ENCODE results near the gene TIMP4.

Gene TIMP4

DNA sequence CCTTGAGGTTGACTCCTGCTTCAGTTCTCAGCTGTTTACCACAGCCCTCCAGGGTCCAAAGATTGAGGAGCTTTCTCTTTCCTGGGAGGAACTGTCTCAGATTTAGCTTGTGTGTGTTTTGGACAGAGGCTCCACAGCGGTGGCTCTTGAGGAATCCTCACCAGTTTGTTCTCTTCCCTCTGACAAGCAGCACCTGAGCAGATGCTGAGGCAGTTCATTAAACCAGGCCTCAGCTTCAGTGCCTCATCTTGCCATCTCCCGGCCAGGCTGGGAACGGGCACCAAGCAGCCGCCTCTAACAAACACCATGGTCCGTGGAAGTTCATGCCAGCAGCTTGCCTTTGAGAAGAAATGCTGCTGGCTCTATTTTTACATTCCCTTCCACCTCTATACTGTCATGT lies 25.8 kb upstream of the TIMP4 start:
- DNase-seq = no peak

DNA sequence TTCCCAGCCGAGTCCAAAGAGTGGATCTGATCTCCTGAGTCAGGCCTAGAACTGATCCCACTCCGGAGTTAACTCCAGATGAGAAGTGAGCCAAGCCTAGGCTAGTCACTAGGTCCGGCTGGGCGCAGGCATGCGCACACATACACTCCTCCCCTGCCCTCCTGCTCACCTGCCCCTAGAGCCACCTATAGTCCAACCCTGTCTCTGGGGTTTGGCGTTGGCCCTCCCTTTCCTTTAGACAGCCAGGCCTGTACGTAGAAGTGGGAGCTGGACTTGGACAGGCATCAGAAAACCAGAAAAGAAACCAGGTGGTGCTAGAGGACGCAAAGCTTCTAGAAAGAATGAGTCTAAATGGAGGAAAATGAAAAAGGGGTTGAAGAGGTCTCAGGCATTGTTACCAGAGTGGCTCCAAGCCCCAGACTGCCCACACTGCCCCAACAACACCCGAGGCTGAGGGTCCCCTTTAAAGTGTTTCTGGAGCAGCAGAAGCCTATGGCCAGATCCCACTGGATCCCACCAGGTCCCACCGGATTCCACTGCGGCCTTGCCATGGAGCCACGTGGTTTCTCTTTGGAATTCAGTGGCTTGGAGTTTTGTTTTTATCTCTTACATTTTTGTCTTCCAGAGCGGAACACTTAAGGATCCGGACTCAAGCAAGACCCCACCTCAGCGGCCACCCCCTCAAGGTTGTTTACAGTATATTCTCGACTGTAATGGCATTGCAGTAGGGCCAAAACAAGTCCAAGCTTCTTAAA lies 24.2 kb upstream of the TIMP4 start:
- DNase-seq = no peak

DNA sequence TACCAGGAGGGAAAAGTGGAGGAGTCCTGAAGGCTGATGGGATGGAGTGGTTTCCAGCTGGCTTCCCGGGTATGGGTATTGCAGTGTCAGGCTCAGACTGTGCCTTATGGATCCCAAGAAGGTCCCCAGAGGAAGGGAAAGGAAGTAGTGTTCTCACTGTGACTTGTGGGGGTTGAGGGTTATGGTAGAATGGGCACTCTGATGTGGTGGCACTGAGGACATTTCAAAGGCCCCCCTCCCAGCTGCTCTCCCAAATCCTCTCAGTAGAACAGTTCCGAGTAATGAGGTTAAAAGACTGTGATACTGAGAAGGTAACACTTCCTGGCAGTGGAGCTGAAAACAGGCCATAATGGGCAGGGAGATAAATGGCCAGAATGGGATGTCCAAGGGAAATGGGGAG lies 23.1 kb upstream of the TIMP4 start:
- no peak for DNase-seq

DNA sequence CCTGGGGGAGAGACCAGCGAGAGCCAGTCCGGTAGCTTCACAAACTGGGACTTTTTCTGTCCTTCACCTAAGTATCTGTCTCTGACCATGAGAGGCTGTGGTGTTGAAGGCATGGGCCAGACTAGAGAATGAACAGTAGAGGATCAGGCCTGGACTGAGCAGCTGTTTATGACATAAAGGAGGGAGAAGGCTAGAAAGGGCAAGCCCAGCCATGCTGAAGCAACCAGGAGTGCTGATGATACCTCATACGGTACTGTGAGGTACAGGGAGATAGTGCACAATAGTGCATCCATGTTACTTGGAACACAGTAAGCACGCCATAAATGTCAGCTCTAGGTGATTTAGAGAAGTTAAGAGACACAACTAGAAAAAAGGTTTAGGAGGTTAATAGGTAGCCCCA lies 22.6 kb upstream of the TIMP4 start:
- DNase-seq = no peak

DNA sequence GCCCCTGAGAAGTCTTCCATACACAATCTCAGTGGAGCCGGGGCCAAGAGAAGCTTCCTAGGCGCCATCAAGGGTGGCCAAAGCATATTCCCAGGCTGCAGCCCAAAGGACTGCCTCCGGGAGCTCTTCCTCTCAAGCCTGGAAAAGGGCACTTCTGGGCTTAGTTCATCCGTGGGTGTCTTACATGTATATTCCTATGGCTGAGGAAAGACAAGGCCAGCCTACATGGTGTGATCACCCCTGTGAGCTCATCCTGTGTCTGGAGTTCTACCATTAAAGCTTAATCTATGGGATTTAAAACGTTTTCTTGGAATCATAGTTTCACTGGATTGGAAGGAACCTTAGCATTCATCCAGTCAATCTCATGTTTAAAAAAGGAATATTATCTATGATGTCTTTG lies 21.9 kb upstream of the TIMP4 start:
- DNase-seq = no peak

DNA sequence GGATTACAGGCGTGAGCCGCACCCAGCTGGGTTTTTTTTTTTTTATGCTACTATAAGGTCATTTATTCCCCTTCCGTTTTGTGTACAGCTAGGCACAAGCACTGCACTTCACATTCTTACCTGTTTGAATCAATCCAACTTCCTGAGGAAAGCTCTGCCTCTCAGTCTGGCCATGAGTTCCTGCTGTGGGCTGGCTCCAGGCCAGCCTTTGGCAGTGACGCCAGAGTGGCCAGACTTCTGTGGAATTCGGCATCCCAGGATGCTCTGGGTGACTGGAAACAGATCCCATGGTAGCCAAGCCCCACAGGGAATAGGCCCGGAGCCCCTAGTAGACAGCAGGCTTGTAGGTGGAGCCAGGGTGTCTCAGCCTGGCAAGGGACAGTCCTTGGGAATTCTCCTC lies 21.5 kb upstream of the TIMP4 start:
- DNase-seq = no peak

DNA sequence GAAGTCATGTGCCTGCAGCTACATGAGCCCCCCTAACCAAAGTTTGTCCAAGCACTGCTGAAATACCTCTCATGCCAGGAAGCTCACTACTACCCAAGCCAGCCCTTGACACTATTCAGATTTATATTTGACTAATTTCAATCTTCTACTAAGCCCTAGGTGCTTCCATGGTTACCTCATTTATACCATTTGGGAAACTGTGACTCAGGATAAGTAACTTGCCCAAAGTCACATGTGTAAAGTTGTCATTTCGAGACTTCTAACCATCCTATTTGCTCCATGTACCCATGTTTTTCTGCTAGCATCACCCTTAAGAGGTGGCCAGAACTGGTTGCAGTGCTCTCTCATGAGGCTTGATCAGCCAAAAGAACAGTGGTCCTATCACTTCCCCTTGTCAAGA lies 20.7 kb upstream of the TIMP4 start:
- no peak for DNase-seq

DNA sequence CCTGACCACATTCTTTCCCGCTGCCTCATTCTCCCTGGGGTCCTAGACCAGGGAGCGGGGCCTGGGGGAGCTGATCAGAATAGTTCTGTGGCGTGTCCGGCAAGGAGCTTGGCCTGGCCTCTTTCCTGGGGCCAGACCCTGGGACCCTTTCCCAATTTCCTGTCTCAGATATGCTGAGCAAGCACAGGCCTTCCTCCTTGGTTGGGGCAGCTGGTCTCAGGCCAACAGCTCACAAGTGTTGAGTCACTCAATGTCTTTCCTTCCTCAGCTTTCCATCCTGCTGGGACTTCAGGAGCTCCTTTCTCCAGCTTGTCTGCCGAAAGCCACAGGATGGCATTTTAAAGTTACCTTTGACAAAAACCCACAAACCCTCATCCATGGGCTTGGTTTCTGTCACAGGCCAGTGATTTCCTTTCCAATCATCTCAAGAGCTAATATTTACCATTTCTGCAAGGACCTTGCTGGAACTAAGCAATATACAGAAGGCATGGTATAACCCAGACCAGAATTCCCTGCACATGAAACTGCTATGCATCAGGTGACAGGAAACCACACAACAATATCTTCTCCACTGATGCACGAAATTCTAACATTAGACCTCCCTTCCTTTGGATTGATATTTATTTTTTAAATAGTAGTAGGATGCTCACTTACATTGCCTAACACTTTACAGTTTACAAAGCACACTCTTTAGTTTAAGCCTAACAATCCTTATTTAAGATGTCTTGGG lies 19.5 kb upstream of the TIMP4 start:
- no peak for DNase-seq

DNA sequence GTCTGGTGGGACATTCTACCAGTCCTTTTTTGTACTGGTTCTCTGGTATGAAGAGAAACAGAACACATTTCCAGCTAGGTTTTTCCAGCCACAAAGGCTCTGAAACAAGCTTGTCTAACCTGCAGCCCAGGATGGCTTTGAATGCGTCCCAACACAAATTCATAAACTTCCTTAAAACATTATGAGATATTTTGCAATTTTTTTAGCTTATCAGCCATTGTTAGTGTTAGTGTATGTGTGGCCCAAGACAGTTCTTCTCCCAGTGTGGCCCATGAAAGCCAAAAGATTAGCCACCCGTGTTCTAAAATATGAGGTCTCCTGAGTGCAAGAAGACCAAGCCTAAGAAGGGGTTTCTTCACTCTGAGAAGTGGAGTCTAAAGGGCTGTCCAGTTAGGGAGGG lies 18.4 kb upstream of the TIMP4 start:
- DNase-seq = no peak

DNA sequence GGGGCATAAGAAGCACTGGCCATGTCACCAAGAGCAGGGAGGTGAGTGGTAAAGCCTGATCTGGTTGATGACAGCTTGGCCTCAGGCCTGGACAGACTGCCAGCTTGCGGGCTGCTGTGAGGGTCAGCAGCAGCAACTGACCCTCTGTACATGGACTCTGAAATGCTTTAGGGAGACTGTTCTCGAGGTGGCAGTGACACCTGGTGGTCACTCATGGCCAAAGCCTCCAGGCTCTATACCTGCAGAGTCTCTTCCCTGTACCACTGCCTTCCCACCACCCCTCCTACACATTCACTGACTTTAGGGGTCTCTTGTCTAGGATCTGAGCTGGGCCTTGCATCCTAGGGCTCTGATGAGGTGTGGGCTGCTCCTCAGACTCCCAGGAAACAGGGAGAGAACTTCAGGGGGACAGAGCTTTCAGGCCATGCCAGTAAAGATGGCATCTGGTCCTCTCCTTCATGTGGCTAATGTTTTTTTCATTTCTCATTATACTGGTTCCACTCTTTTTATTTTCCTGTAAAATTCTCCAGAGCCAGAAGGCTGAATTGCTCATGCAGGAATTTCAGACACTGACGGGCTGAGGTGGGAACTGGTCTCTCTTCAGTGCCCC lies 17.2 kb upstream of the TIMP4 start:
- no peak for DNase-seq

DNA sequence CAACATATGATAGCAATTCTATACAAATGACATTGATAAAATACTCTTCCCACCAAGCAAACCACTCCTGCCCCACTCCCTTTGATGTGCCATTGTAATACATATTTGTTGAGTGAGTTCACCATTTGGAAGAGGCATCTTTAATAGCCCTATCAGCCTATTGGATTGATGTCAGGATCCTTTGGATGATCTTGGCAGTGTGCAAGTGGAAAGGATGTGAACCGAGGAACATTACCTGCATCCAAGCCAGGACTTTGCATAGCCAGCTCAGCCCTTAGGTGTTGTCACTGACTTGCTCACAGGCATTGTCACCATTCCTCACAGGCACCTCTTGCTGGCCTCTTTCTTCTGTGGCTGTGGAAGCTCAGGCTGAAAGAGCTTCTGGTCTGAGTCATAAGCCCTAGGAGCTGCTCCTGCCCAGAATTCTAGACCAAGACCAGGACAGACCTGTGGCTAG lies 16.5 kb upstream of the TIMP4 start:
- peak; percentile 35 for DNase-seq

DNA sequence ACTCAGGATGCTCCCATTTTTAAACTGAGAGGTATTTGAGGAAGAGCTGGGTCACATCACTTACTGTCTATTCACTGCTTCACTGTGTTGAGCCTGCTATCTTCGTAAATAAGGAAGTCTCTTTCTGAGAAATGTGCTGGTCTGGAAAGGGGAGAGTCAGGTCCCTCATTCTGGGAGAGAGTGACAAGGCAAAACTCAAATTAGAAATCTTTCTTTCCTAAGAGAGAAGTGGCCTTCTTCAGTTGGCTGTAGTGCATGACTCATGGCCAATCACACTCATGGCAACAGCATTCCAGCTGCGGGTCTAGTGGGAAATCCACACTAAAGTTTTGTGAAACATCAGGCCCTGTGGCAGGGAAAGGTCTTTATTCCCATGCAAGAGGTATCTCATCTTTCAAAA lies 11.5 kb upstream of the TIMP4 start:
- no peak for DNase-seq

DNA sequence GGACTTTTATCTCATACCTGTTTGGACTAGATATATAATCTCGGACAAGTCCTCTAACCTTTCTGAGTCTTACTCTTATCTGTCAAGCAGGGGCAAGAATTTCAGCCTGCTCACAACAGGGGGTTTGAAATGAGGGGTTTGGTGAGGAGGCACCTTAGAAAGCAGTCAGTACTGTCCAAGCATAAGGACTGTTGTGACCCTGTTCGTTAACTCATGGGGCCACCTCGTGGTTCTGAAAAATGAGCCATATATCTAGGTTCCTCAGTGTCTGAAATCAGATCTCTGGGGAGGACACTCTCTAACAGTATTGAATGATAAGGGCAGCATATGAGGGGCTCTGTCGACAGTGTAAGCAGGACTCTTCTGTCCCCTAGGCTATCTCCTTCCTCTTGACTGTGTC lies 7.2 kb upstream of the TIMP4 start:
- no peak for DNase-seq

DNA sequence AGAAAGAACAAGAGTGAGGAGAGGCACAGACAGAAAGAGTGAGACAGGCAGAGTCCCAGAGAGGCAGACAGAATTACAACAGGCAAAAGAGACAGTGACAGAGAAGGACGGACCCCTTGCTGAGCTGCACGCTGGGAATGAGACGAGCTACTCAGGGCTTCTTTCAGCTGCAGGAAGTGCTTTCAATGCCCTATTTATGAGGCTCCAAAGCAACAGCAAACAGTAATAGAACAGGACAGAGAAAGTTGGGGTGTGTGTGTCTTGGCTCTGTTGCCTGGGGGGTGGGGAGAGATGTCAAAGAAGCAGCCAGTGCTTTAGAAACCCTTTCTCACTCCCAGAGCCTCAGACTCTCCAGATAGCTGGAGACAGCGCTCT lies 502 bp upstream of the TIMP4 start:
- DNase-seq = no peak

DNA sequence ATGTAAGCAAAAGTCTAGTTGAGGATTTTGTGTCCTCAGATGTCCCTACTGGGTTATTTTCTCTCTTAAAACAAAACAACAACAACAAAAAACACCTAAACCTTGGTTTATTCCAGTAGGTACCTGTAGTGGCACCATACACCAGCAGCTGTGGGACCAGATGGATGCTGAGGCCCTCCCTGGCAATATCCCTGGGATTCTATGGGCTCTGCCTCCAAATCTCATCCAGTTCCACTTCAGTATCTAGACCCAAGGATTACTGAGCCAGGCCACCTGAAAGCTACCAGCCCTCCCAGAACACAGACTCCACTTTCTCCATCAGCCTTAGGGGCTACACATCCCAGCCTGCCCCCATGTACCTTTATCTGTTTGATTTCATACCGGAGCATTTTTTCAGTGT lies 1.7 kb downstream of the TIMP4 start:
- DNase-seq = no peak

DNA sequence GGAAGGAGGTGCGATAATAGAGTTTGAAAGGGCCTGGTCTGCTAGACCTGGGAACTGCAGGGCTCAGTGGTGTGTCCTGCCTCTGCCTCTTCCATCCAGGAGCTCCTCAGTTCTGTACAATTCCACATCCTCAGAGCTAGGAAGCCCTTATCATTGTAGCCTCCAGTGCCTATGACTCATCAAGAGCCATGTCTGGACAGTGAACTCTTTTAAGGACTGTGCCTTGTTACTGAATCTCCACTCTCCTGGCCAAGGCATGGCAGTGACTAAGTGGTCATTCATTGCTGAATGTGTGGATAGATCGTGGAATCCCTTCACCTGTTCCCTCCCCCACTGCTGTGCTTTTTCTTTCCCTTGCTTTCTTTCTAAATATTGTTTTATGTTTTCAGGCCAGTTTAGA lies 2.9 kb downstream of the TIMP4 start:
- DNase-seq = no peak

DNA sequence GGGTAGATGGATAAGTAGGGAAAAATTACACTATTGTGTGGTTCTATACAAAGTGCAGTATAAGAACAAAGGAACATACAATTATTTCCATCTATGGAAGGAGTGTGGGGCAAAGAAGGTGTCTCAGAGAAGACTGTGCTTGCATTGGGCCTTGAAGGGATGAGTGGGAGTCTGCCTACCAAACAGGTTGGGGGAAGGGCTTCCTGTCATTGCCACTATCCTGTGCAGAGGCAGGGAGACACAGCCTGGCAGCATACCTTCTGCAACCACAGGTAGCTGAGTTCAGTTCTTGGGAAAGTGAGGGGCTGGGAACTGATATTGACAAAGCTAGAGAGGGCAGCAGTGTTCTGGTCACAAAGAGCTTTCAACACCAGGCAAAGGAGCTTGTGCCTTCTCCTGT lies 3.4 kb downstream of the TIMP4 start:
- DNase-seq = no peak

DNA sequence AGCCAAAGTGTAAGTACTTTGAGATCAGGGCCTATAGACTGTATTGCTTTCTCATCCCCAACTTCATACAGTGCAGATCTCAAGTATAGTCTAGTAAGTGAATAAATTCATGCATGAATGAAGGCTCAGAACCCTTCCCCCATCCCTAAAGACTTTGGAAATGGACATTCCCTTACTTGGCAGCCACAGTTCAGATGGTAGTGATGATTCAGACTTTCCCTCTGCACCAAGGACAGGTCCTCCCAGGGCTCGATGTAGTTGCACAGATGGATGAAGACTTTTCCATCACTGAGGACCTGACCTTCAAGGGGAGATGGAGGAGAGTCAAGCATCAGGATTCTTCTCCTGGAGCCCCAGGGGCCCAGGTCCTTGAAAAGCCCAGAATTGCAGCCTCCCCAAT lies 4.6 kb downstream of the TIMP4 start:
- no peak for DNase-seq

DNA sequence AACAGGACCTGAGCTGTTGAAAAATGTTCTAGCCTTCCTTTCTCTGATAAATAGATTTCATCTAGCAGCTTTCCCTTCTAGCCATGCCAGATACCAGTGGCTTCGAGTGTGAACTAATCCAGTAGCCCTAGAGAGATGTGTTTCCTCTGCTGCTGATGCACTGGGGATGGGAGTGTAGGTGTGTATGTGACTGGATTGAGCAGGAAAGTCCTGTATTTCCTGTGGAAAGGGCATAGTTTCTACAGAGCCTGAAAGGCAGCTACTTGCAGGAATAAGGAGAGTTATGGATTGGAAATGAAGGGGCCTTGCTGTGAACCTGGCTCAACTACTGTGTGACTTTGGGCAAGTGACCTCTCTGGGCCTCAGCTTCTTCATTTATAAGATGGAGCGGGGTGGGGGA lies 8.6 kb downstream of the TIMP4 start:
- no peak for DNase-seq

DNA sequence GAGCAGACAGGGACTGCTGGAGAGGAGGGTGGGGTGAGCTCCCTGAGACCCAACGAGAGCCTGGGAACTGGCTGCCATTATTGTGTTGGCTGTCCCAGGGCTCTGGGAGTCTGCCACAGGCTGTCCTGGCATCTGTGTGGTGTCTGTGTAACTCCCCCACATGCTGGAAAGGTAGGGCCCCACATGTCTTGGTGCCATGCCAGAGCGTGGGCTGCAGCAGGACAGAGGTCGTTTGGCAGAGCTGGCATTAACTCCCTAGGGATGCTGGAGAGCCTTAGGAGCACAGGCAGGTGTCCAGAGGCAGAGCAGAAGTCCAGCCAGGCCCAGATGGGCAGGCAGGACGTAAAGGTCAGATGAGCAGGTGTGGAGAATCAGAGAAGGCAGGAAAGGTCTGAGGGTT lies 9.7 kb downstream of the TIMP4 start:
- DNase-seq = no peak

DNA sequence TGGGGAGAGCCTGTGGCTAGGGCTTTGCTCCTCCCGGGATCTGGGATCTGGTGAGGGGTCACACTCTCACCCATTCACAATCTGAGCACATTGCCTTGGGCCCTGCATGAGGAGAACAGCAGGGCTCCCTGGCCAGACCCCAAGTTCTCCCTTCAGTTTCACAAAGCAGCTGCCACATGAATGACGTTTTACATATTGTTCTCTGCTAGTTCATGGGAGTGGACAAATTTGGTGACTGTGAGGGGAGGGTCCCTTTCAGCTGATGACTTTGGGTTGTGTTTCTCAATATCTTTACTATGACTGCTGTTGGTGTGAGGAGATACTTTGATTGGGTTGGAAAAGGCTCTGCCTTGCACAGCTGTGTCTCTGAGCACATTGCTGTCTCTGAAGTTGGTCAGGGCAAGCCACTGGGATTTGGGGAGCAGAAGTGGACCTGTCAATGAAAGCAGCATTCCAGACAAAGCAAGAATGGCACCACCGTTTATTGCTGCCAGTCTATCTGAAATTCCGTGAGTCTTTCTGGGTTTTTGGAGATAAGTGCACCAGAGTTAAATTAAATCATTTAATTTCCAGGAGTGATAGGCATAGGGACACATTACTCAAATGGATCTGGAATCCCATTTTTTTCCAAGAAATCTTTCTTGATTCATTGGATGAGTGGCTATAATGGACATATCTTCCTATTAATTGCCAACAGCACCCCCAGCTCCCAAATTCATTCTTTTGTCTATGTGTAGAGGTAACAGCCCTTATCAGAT lies 10.3 kb downstream of the TIMP4 start:
- DNase-seq = no peak

DNA sequence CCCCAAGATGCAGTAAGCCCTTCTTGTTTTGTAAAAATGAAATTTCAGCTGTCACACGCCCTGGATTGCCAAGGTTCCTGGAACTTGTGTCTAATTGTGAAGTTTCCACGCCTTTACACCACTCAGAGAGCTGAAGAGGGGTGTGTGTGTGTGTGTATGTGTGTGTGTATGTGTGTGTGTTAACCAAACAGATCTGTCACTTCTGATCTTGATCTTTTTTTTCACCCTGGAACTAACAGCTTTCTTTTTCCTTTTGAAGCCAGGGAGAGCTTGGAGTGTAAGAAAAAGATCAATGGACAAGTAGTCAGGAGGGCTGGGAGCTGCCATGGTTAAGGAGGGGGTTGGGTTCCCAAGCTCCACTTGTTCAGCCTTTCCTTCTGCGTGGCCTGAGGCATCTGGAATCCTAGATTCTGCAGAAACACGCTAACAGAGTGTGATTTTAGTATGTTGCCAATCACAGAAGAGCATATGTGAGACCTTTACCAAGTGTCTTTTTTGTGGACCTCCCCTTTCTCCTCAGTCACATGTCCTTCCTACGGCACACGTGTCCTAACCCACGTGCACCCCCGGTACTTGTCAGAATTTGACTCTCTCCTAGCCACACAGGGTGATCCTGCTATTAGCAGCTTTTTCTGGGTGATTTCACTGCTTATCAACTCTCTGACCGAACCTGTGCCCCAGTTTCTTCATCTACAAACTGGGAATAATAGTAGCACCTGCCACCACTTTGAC lies 11.5 kb downstream of the TIMP4 start:
- no peak for DNase-seq

DNA sequence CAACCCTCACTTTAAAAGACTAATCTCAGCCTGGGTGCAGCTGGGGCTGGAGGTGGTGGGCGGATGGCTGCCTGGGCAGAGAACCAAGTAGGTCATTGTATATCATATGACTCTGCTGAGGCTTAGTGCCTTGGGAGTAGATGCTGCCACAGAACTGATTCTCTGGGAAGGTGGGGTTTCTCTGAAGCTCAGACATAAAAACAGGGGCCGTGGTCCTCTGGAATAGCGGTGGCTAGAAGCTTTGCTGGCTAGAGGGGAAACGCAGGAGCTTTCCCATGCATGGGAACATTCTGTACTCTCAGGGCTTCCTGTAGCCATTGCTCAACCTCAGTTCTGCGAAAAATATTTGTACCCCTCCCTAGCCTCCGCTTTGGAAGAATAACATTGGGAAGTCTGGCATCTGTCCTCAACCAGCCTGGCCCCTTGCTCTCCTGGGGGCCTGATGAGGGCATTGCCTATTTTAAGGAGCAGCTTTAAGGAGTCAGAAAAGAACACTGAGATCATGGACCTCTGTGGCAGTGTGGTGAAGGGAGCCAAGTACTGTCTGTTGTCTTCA lies 14.7 kb downstream of the TIMP4 start:
- DNase-seq = no peak
